ENCODE measurements around the gene MDFIC. TPM values are rescaled to one million over a fixed set of nuclear protein-coding genes. Genes with fewer than 3 reads are reported as not detected.

MDFIC gene
- polyA plus RNA-seq, 1 of the 3 experiments (the other 2 are of a cell fraction): 2.8 TPM

GRCh38 chr7:115066050-115066449 is 144.2 kb downstream of the MDFIC start:
- Histone ChIP-seq H3K4me1 (ENCODE audit: control insufficient read depth in 1 of 2, insufficient read depth in 2 of 2, low read depth in 1 of 2, low read length in 1 of 2) (no peaks in the 10 kb centered on the region), H4K20me1 (ENCODE audit: insufficient read depth) (no peaks in the 10 kb centered on the region), H3K9me2 (no peaks in the 10 kb centered on the region), H2AFZ (ENCODE audit: low read depth) (no peak overlapping the region), H3K4me3 (ENCODE audit: low read depth in 2 of 2, low read length in 1 of 2) (no peak overlapping the region), H3K9me3 (no peaks in the 10 kb centered on the region), H3K27ac (ENCODE audit: low read depth in 2 of 2, low read length in 1 of 2) (no peak overlapping the region), H3F3A (replicated peaks; ENCODE audit: insufficient read depth) (no peaks in the 10 kb centered on the region), H3K79me2 (ENCODE audit: insufficient read depth) (no peaks in the 10 kb centered on the region), H3K36me3 (replicated peaks in 1 of 2; ENCODE audit: control insufficient read depth in 1 of 2, insufficient read depth in 2 of 2, low read length in 1 of 2) (no peaks in the 10 kb centered on the region), H3K27me3 (ENCODE audit: insufficient read depth) (no peaks in the 10 kb centered on the region), H3K4me2 (no peak overlapping the region), H3K9ac (no peak overlapping the region)
- TF ChIP-seq ZBTB33 (IDR thresholded peaks at IDR 0.05; ENCODE audit: borderline replicate concordance, low read depth) (no peak), TEAD4 (IDR thresholded peaks at IDR 0.05; ENCODE audit: borderline replicate concordance, insufficient read depth) (no peak)
- WGBS (ENCODE audit: low lambda C conversion rate): 21% methylated on average over 2 of the region's 2 CpGs
- ChIA-PET POLR2A (no interaction called here), CTCF (interaction anchor here (1.2 kb wide), 1 partner anchor 10 kb away, joined by 3 read pairs; no protein-coding TSS in a partner anchor)
- no peak for DNase-seq

- Histone ChIP-seq H4K20me1 (ENCODE audit: insufficient read depth) (no peaks in the 10 kb centered on the region), H3K9ac (no peak overlapping the region), H3K79me2 (ENCODE audit: insufficient read depth) (no peaks in the 10 kb centered on the region), H2AFZ (ENCODE audit: low read depth) (no peak overlapping the region), H3K36me3 (replicated peaks in 1 of 2; ENCODE audit: control insufficient read depth in 1 of 2, insufficient read depth in 2 of 2, low read length in 1 of 2) (no peaks in the 10 kb centered on the region), H3K4me2 (no peak overlapping the region), H3K9me2 (no peaks in the 10 kb centered on the region), H3F3A (replicated peaks; ENCODE audit: insufficient read depth) (no peaks in the 10 kb centered on the region), H3K27ac (ENCODE audit: low read depth in 2 of 2, low read length in 1 of 2) (no peak overlapping the region), H3K9me3 (no peaks in the 10 kb centered on the region), H3K4me3 (ENCODE audit: low read depth in 2 of 2, low read length in 1 of 2) (no peak overlapping the region), H3K27me3 (ENCODE audit: insufficient read depth) (no peaks in the 10 kb centered on the region), H3K4me1 (ENCODE audit: control insufficient read depth in 1 of 2, insufficient read depth in 2 of 2, low read depth in 1 of 2, low read length in 1 of 2) (no peaks in the 10 kb centered on the region)
- CTCF ChIA-PET: interaction anchor here (1.2 kb wide), 1 partner anchor 10 kb away, joined by 3 read pairs; no protein-coding TSS in a partner anchor
- 2% methylated on average over 1 of the region's 1 CpG for WGBS (ENCODE audit: low lambda C conversion rate)
- POLR2A ChIA-PET: no interaction called here
- DNase-seq: no peak
- no peak for TF ChIP-seq FOXM1 (IDR thresholded peaks at IDR 0.05; ENCODE audit: low read depth)
- no peak for TF ChIP-seq PBX3 (IDR thresholded peaks at IDR 0.05)
- TF ChIP-seq MAX (IDR thresholded peaks at IDR 0.05; ENCODE audit: low read depth): no peak
- no peak for TF ChIP-seq POLR2AphosphoS5 (IDR thresholded peaks at IDR 0.05; ENCODE audit: low read depth, low read length)
- no peak for TF ChIP-seq USF2 (IDR thresholded peaks at IDR 0.05; ENCODE audit: borderline replicate concordance, low read depth, low read length)
- TF ChIP-seq EP300 (IDR thresholded peaks at IDR 0.05; ENCODE audit: borderline replicate concordance in 1 of 2, low read depth in 1 of 2, low read length in 1 of 2): no peak
- TF ChIP-seq REST (IDR thresholded peaks at IDR 0.05; ENCODE audit: low read depth, low read length): no peak
- no peak for TF ChIP-seq FOXJ3 (CRISPR knock-in tag; IDR thresholded peaks at IDR 0.05)
- TF ChIP-seq YY1 (IDR thresholded peaks at IDR 0.05; ENCODE audit: low read depth): no peak
- no peak for TF ChIP-seq GATA2 (CRISPR knock-in tag; IDR thresholded peaks at IDR 0.05)
- TF ChIP-seq MXI1 (IDR thresholded peaks at IDR 0.05; ENCODE audit: low read depth, low read length): no peak
- no peak for TF ChIP-seq TAF1 (IDR thresholded peaks at IDR 0.05; ENCODE audit: borderline replicate concordance, low read depth, low read length)
- no peak for TF ChIP-seq SIN3A (IDR thresholded peaks at IDR 0.05; ENCODE audit: borderline replicate concordance, low read depth, low read length)
Observed at GRCh38 chr7:115066634-115067033, 144.7 kb downstream of the MDFIC start.
